ENCODE data around the gene C20orf144.
"Not testable (repeated sequence)": the region's sequence is repeated elsewhere in the genome, so short reads cannot be mapped to it uniquely, and the experiment has no call there.

C20orf144 gene

DNA sequence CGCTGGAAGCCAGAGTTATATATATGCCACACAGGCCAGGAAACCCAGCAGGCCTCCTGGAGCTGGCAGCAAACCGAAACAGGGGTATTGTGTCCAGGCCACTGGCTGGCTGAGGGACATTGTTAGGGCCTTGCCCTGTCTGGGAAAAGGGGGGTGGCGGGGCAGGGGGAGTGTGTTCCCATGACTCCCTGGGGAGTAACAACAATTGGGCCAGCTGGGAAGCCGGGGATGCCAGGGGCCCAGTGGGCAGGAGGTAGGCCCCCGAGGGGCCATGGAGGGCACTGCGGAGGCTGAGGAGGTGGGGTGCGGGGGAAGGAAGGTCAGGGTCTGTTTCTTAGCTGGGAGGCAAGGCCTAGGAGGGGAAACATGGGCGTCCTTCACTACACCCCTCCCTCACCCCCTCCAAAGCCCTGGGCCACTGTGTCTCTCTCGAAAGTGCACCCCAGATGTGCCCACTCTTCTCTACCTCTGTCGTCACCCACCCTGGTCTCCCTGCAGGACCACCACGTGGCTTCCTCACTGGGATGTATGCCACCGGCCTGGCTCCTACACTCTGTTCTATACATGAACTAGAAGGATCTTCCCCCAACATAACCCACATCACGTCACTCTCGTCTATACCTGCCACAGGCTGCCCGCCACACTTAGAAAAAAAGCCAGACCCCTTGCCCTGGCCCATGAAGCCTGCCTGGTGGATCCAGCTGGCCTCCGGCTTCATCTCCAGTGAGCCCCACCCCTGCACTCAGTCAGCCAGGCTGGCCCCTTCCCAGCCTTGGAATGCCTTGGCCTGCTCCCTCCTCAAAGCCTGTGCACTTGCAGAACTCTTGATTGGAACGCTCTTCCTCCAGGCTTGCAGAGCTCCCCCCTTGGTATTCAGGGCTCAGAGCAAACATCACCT lies 31.9 kb downstream of the C20orf144 start:
- no peak for DNase-seq (ENCODE audit: low read depth in 4 of 4, low spot score in 1 of 4)

GRCh38 chr20:33694639-33695012 lies 32.5 kb downstream of the C20orf144 start:
- DNase-seq (ENCODE audit: low read depth in 4 of 4, low spot score in 1 of 4): no peak

- no peak for DNase-seq (ENCODE audit: low read depth in 4 of 4, low spot score in 1 of 4)
Observed at GRCh38 chr20:33696448-33696847, 34.3 kb downstream of the C20orf144 start.

DNA sequence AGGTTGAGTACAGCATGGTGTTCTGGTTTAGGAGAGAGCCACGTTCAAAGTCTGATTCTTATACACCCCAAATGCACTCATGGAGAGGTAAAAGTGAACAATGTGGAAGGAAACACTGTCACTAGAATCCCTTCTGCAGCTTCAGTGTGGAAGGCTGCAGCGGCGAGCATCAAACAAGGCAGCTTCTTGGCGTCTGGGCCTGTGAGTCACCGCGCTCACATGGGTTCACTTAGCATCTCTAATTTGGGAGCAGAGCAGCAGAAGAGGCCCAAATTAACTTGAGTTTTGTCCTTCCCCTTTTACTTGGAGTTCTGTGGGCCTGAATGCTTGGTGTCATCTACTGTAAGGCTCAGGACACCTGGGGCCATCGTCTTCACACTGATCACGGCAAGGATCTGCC lies 35.0 kb downstream of the C20orf144 start:
- no peak for DNase-seq (ENCODE audit: low read depth in 4 of 4, low spot score in 1 of 4)

- not testable (repeated sequence) for DNase-seq (ENCODE audit: low read depth in 4 of 4, low spot score in 1 of 4)
Observed at GRCh38 chr20:33698966-33699365, 36.8 kb downstream of the C20orf144 start.

GRCh38 chr20:33700696-33701441 lies 38.7 kb downstream of the C20orf144 start:
- DNase-seq (ENCODE audit: low read depth in 4 of 4, low spot score in 1 of 4): not testable (repeated sequence)

GRCh38 chr20:33701629-33702450 lies 39.7 kb downstream of the C20orf144 start:
- no peak for DNase-seq (ENCODE audit: low read depth in 4 of 4, low spot score in 1 of 4)

GRCh38 chr20:33702861-33703260 lies 40.7 kb downstream of the C20orf144 start:
- no peak for DNase-seq (ENCODE audit: low read depth in 4 of 4, low spot score in 1 of 4)

DNA sequence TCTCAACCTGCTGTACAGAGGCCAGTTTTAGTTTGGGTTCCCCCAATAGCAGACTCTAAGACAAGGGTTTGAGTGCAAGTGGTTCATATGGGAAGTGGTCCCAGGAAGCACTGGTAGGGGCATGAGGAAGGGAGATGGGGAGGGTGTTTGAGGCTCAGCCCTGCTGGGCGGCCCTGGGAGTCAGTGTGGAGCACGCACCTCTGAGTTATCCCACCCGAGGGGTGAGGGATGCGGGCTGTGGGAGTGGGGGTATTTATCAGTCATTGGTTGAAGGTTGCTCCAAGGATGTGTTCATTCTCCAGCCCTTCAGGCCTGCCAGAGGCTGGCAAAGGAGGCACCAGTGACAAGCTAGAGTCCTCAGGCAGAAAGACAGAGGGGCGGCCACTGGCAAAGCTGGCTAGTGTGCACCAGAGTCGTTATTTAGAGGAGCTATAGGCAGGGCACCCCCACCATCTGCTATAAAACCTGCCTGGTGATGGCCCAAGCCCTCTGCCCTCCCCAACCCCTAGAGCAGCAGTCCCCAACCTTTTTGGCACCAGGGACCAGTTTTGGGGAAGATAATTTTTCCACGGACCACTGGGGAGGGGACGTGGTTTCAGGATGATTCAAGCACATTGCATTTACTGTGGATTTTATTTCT lies 41.5 kb downstream of the C20orf144 start:
- no peak for DNase-seq (ENCODE audit: low read depth in 4 of 4, low spot score in 1 of 4)

- no peak for DNase-seq (ENCODE audit: low read depth in 4 of 4, low spot score in 1 of 4)
Observed at GRCh38 chr20:33704197-33704924, 42.2 kb downstream of the C20orf144 start.

- no peak for DNase-seq (ENCODE audit: low read depth in 4 of 4, low spot score in 1 of 4)
Observed at GRCh38 chr20:33707668-33708067, 45.5 kb downstream of the C20orf144 start.

DNA sequence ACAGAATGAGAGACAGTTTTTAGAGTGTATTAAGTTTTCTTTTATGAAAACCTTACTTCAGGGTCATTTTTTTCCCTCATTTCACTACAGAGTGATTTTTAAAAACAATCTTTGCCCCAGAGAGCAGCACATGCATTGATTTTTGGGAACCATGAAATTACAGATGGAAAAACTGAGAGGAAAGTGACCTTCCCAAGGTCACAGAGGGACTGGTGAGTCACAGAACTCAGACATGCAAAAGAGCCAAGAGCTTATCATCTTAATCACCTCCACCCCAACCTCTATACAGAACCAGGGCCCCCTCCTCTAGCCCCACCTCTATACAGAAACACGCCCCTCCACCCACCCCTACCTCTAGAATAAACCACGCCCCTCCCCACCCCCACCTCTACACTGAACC lies 47.3 kb downstream of the C20orf144 start:
- DNase-seq (ENCODE audit: low read depth in 4 of 4, low spot score in 1 of 4): no peak

GRCh38 chr20:33709905-33710541 lies 47.9 kb downstream of the C20orf144 start:
- DNase-seq (ENCODE audit: low read depth in 4 of 4, low spot score in 1 of 4): no peak

DNA sequence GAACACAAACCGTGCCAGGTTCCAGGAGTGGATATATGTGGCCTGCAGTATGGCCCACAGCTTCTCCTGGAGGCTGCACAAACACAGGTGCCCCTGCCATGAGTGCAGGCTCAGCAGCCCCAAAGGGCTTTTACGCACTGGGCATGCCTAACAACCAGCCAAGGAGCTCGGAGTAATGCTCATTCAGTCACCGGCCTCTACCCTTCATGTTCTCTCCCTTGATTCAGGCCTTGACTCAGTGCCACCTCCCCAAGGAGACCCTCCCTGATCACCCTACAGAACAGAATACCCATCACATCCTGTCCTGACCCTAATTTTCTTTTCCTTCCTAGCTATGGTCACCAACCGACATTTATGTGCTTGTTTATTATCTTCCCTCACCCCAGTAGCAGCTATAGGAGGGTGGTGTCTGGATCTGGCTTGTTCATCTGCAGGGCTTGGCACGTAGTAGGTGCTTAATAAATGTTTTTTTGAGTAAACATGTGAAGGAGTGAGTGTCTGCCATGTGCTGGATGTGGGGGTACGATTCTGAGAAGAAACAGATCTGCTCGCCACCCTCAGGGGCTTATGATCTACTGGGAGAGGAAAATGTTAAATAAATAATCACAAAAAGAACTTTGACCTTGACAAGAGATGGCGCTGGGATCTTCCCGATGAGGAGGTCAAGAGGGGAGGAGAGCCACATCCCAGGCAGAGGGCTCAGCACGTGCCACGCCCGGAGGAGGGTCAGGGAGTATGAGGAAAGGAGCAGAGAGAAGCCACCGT lies 48.7 kb downstream of the C20orf144 start:
- DNase-seq (ENCODE audit: low read depth in 4 of 4, low spot score in 1 of 4): no peak

- DNase-seq (ENCODE audit: low read depth in 4 of 4, low spot score in 1 of 4): no peak
Observed at GRCh38 chr20:33711446-33711738, 49.3 kb downstream of the C20orf144 start.
